Activated CD4-positive, alpha-beta T cell treated with anti-CD3 and anti-CD28 coated beads for 36 hours (primary cell): ENCODE results near the gene FOXF1. TPM values are rescaled to one million over a fixed set of nuclear protein-coding genes. Genes with fewer than 3 reads are reported as not detected.

Experiments used
- ATAC-seq: fragments of 200-7000 bp; cut with Tn5 transposase; one replicate; pipeline ENCODE4 v1.10.0; 2021; ENCODE audit warnings: mild to moderate bottlenecking, moderate library complexity
- CTCF ChIA-PET: fragments of 350-600 bp; sonication (Branson Sonifier 250); formaldehyde crosslinking; loops from one replicate; lab custom pipeline; 2021; ENCODE audit warnings: antibody characterized with exemption; lab: Charles Lee
- POLR2A ChIA-PET: fragments of 350-600 bp; sonication (Branson Sonifier 250); formaldehyde crosslinking; loops from one replicate; lab custom pipeline; 2021; ENCODE audit warnings: antibody characterized with exemption, inconsistent platforms; lab: Charles Lee
- DNase-seq: peaks from one replicate; pipeline ENCODE4 v3.0.0-alpha.2; 2020
- H3K27ac Mint-ChIP-seq: one replicate; pipeline ENCODE4 v1.8.0; 2021; ENCODE audit warnings: mixed read lengths
- H3K27me3 Mint-ChIP-seq: one replicate; pipeline ENCODE4 v1.8.0; 2021; ENCODE audit warnings: mixed read lengths
- H3K36me3 Mint-ChIP-seq: one replicate; pipeline ENCODE4 v1.8.0; 2021; ENCODE audit warnings: low read depth, mixed read lengths
- H3K4me1 Mint-ChIP-seq: one replicate; pipeline ENCODE4 v1.8.0; 2021; ENCODE audit warnings: mixed read lengths
- H3K4me3 Mint-ChIP-seq: one replicate; pipeline ENCODE4 v1.8.0; 2021; ENCODE audit warnings: mild to moderate bottlenecking, moderate library complexity, mixed read lengths
- H3K9me3 Mint-ChIP-seq: one replicate; pipeline ENCODE4 v1.8.0; 2021; ENCODE audit warnings: low read depth, mixed read lengths
- intact Hi-C, 2 experiments: fragments of 100-400 bp; cut with DNase I in 1 of 2; cut with micrococcal nuclease in 1 of 2; formaldehyde crosslinking; loops; one replicate each; pipeline versions ENCODE4 v1.14.2 to v1.15.1; 2022 to 2024; cut with DNase I, micrococcal nuclease
- total RNA-seq, 2 experiments: library from RNA; stranded (reverse); gene quantifications; one replicate each; pipeline ENCODE4 v1.2.3, GENCODE V29; 2021

FOXF1 gene
- total RNA-seq, 2 experiments from 2014 or later: not detected

- peaks cover 29% of the 10 kb centered on the region for H3K4me1 Mint-ChIP-seq
- ATAC-seq: no peak
- peak overlapping the region; percentile 46 for H3K4me3 Mint-ChIP-seq
- no peaks in the 10 kb centered on the region for H3K9me3 Mint-ChIP-seq
- H3K36me3 Mint-ChIP-seq: no peaks in the 10 kb centered on the region
- H3K27me3 Mint-ChIP-seq: peaks cover 61% of the 10 kb centered on the region
- ChIA-PET POLR2A (no interaction called here), CTCF (no interaction called here)
- peak overlapping the region; percentile 55 for H3K27ac Mint-ChIP-seq
- intact Hi-C loops: loop anchor here (2.0 to 5.0 kb wide), 4 partner anchors 15 to 220 kb away; partner anchors contain the start of gene FOXC2 (in 2 of the 2)
- DNase-seq: no peak
Observed at GRCh38 chr16:86507173-86508027, 2.9 kb upstream of the FOXF1 start.

GRCh38 chr16:86508028-86508946, 2.0 kb upstream of the FOXF1 start:
- Mint-ChIP-seq H3K9me3 (no peaks in the 10 kb centered on the region), H3K4me3 (peak overlapping the region; percentile 46), H3K27me3 (peaks cover 58% of the 10 kb centered on the region), H3K27ac (peak overlapping the region; percentile 55), H3K4me1 (peaks cover 29% of the 10 kb centered on the region), H3K36me3 (no peaks in the 10 kb centered on the region)
- no peak for ATAC-seq
- intact Hi-C loops: loop anchor here (2.0 to 5.0 kb wide), 3 partner anchors 59 to 221 kb away; partner anchors contain the start of gene FOXC2 (in 2 of the 2)
- no peak for DNase-seq
- ChIA-PET CTCF (no interaction called here), POLR2A (no interaction called here)

DNA sequence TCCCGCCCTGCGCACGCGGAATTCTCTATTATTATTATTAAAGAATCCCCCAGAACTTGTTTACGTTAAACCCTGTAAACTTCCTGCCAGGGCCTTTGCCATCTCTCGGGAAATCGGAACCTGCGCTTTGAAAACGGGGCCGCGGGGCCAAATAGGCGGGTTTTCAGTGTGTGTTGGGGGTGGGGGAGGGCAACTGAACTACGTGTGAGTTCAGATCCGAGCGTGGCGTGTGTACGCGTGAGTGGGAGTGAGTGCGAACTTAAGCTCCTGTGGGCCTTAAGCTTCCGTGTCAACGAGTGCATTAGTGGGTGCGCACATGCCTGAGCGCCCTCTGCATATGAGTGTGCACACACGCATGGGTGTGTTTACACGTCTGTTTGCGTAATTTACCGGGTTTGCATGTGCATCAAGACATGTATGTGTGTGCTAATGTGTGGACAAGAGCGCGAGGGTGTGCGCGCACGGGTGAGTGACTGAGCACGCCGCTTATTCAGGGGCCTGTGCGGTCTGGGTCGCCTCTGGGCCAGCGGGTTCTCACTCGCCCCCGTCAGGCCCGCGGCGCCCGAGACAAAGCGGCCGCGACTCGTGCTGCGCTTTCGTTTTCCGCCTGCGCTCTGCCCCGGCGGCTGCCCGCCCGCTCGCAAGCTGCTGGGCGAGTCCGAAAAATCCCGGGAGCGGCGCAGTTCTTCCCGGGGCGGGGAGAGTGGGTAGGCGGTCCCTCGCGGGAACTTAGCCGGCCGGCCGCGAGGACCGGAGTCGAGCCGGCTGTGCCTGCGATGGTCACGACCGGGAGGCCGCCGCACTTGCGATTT, 1.2 kb upstream of the FOXF1 start:
- DNase-seq: peak; percentile 41
- H3K27ac Mint-ChIP-seq: peak overlapping the region; percentile 0
- peaks cover 32% of the 10 kb centered on the region for H3K4me1 Mint-ChIP-seq
- peaks cover 61% of the 10 kb centered on the region for H3K27me3 Mint-ChIP-seq
- CTCF ChIA-PET: no interaction called here
- H3K36me3 Mint-ChIP-seq: no peaks in the 10 kb centered on the region
- POLR2A ChIA-PET: no interaction called here
- H3K9me3 Mint-ChIP-seq: no peaks in the 10 kb centered on the region
- ATAC-seq: peak; percentile 23
- peak overlapping the region; percentile 56 for H3K4me3 Mint-ChIP-seq
- intact Hi-C loops: loop anchor here (2.0 to 5.0 kb wide), 3 partner anchors 58 to 222 kb away; partner anchors contain the start of gene FOXC2 (in 2 of the 2)

- no peak overlapping the region for H3K27ac Mint-ChIP-seq
- ChIA-PET CTCF (interaction anchor here (1.0 kb wide), 1 partner anchor 16 kb away, joined by 3 read pairs; no protein-coding TSS in a partner anchor), POLR2A (no interaction called here)
- H3K4me1 Mint-ChIP-seq: peaks cover 32% of the 10 kb centered on the region
- no peak for DNase-seq
- no peaks in the 10 kb centered on the region for H3K36me3 Mint-ChIP-seq
- no peaks in the 10 kb centered on the region for H3K9me3 Mint-ChIP-seq
- peak; percentile 24 for ATAC-seq
- no peak overlapping the region for H3K4me3 Mint-ChIP-seq
- intact Hi-C loops: loop anchor here (1.0 to 5.0 kb wide), 5 partner anchors 14 to 688 kb away; partner anchors contain the start of gene FOXC2 (in 2 of the 2)
- peaks cover 60% of the 10 kb centered on the region for H3K27me3 Mint-ChIP-seq
Observed at GRCh38 chr16:86509759-86510464, 415 bp upstream of the FOXF1 start.

DNA sequence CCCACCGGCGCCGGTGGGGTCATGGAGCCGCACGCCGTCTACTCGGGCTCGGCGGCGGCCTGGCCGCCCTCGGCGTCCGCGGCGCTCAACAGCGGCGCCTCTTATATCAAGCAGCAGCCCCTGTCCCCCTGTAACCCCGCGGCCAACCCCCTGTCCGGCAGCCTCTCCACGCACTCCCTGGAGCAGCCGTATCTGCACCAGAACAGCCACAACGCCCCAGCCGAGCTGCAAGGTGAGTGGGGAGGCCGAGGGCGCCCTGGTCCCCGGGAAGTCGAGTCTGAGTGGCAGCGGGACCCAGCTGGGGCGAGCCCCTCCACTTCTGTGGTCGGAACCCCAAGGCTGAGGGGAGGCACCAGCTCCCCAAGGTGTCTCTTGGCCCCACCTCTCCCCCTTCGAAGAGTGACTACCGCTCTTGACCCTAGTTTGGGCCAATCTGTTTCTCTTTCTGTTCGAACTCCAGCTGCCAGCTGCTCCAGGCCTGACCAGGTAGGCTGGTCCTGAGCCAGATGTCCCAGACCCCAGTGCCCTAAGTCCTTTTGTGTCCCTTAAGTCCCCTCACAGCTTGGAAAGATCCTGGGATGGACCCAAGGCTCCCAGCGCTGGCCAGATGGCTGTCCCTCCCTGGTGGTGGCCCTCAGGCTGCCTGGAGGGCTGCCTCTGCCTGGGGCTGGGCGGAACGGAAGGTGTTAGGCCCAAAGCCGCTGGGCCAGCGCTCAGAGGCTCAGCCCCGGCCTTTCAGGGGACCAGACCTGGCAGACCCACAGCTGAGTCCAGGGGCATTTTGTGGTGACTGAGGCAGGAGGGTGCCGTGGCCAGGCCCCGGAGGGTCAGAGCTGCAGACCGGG, 1.2 kb downstream of the FOXF1 start:
- POLR2A ChIA-PET: no interaction called here
- CTCF ChIA-PET: interaction anchor here (0.8 kb wide), 1 partner anchor 50 kb away, joined by 5 read pairs; no protein-coding TSS in a partner anchor
- Mint-ChIP-seq H3K4me3 (no peak overlapping the region), H3K27me3 (peaks cover 52% of the 10 kb centered on the region), H3K36me3 (no peaks in the 10 kb centered on the region), H3K4me1 (peaks cover 21% of the 10 kb centered on the region), H3K9me3 (no peaks in the 10 kb centered on the region), H3K27ac (no peak overlapping the region)
- intact Hi-C loops: loop anchor here in 1 of 2 experiments (5.0 kb wide), 1 partner anchor 689 kb away; no protein-coding TSS in a partner anchor
- DNase-seq (no peak), ATAC-seq (no peak)

GRCh38 chr16:86512301-86512859, 2.1 kb downstream of the FOXF1 start:
- peaks cover 19% of the 10 kb centered on the region for H3K4me1 Mint-ChIP-seq
- H3K27me3 Mint-ChIP-seq: peaks cover 51% of the 10 kb centered on the region
- H3K9me3 Mint-ChIP-seq: no peaks in the 10 kb centered on the region
- no peaks in the 10 kb centered on the region for H3K36me3 Mint-ChIP-seq
- ATAC-seq: no peak
- CTCF ChIA-PET: no interaction called here
- intact Hi-C loops: loop anchor here in 1 of 2 experiments (5.0 kb wide), 1 partner anchor 690 kb away; no protein-coding TSS in a partner anchor
- no peak overlapping the region for H3K4me3 Mint-ChIP-seq
- no peak overlapping the region for H3K27ac Mint-ChIP-seq
- DNase-seq: no peak
- POLR2A ChIA-PET: no interaction called here

- Mint-ChIP-seq H3K9me3 (no peaks in the 10 kb centered on the region), H3K27ac (no peak overlapping the region), H3K4me3 (no peak overlapping the region), H3K4me1 (peaks cover 13% of the 10 kb centered on the region), H3K36me3 (no peaks in the 10 kb centered on the region), H3K27me3 (peaks cover 50% of the 10 kb centered on the region)
- ATAC-seq (no peak), DNase-seq (no peak)
- CTCF ChIA-PET: no interaction called here
- intact Hi-C loops: loop anchor here in 1 of 2 experiments (5.0 kb wide), 1 partner anchor 691 kb away; no protein-coding TSS in a partner anchor
- POLR2A ChIA-PET: no interaction called here
Observed at GRCh38 chr16:86512860-86513470, 2.6 kb downstream of the FOXF1 start.

- no peak for DNase-seq
- CTCF ChIA-PET: no interaction called here
- peaks cover 13% of the 10 kb centered on the region for H3K4me1 Mint-ChIP-seq
- intact Hi-C loops: loop anchor here in 1 of 2 experiments (2.0 to 5.0 kb wide), 2 partner anchors 15 to 691 kb away; no protein-coding TSS in a partner anchor
- H3K27me3 Mint-ChIP-seq: peaks cover 54% of the 10 kb centered on the region
- no peaks in the 10 kb centered on the region for H3K9me3 Mint-ChIP-seq
- H3K4me3 Mint-ChIP-seq: no peak overlapping the region
- POLR2A ChIA-PET: no interaction called here
- no peak for ATAC-seq
- no peaks in the 10 kb centered on the region for H3K36me3 Mint-ChIP-seq
- no peak overlapping the region for H3K27ac Mint-ChIP-seq
Observed at GRCh38 chr16:86513471-86514277, 3.3 kb downstream of the FOXF1 start.
